HepG2 (cell line): ENCODE measurements around the gene IRS1. TPM values are rescaled to one million over a fixed set of nuclear protein-coding genes. Genes with fewer than 3 reads are reported as not detected.

Experiments used
- HIC2 ChIP-seq: sonication (generic); formaldehyde crosslinking; IDR thresholded peaks from 2 replicates; pipeline ENCODE4 v1.9.0; 2022; ENCODE audit warnings: low read depth, missing genetic modification reagents
- HNF1A ChIP-seq, 2 experiments: sonication (generic) in 1 of 2; formaldehyde crosslinking in 1 of 2; IDR thresholded peaks; 2 replicates each; pipeline versions ENCODE4 v1.4.0 to v1.6.1; 2016 to 2020; ENCODE audit warnings: borderline replicate concordance in 1 of 2, low read depth in 1 of 2, mild to moderate bottlenecking in 1 of 2, missing genetic modification reagents in 1 of 2
- HOMEZ ChIP-seq: IDR thresholded peaks from 2 replicates; pipeline ENCODE4 v1.6.1; 2016; ENCODE audit warnings: low read depth
- HOXA7 ChIP-seq: sonication (generic); formaldehyde crosslinking; IDR thresholded peaks from 2 replicates; pipeline ENCODE4 v1.8.1; 2022; ENCODE audit warnings: mild to moderate bottlenecking, missing genetic modification reagents, moderate library complexity
- MTA1 ChIP-seq: sonication (generic); formaldehyde crosslinking; IDR thresholded peaks from 2 replicates; pipeline ENCODE4 v1.4.0; 2020; ENCODE audit warnings: missing genetic modification reagents, mild to moderate bottlenecking, borderline replicate concordance
- MXD3 ChIP-seq: IDR thresholded peaks from 2 replicates; pipeline ENCODE4 v1.6.1; 2016; ENCODE audit warnings: mild to moderate bottlenecking, missing biosample characterization, missing genetic modification reagents
- NFIB ChIP-seq: sonication (generic); formaldehyde crosslinking; IDR thresholded peaks from 2 replicates; pipeline ENCODE4 v1.9.0; 2021; ENCODE audit warnings: missing genetic modification reagents, mild to moderate bottlenecking, borderline replicate concordance
- SALL1 ChIP-seq: sonication (generic); formaldehyde crosslinking; IDR thresholded peaks from 2 replicates; pipeline ENCODE4 v1.8.0; 2022; ENCODE audit warnings: mild to moderate bottlenecking, missing genetic modification reagents
- SKIL ChIP-seq: sonication (generic); formaldehyde crosslinking; IDR thresholded peaks from 2 replicates; pipeline ENCODE4 v1.8.0; 2022; ENCODE audit warnings: missing genetic modification reagents, mild to moderate bottlenecking, moderate library complexity, borderline replicate concordance
- STAG1 ChIP-seq: sonication (generic); formaldehyde crosslinking; IDR thresholded peaks from 2 replicates; pipeline ENCODE4 v1.4.0; 2020; ENCODE audit warnings: missing genetic modification reagents
- ZBTB20 ChIP-seq: sonication (generic); formaldehyde crosslinking; IDR thresholded peaks from 2 replicates; pipeline ENCODE4 v1.8.1; 2023; ENCODE audit warnings: missing genetic modification reagents, low read depth, mild to moderate bottlenecking, borderline replicate concordance
- ZBTB7A ChIP-seq: sonication (generic); formaldehyde crosslinking; IDR thresholded peaks from 2 replicates; pipeline ENCODE4 v1.8.0; 2022; ENCODE audit warnings: mild to moderate bottlenecking, missing genetic modification reagents
- ZNF33B ChIP-seq: sonication (generic); formaldehyde crosslinking; IDR thresholded peaks from 2 replicates; pipeline ENCODE4 v1.5.1; 2020; ENCODE audit warnings: mild to moderate bottlenecking, missing genetic modification reagents
- ZNF740 ChIP-seq: sonication (generic); formaldehyde crosslinking; IDR thresholded peaks from 2 replicates; pipeline ENCODE4 v1.4.0; 2020; ENCODE audit warnings: missing genetic modification reagents
- ZNF782 ChIP-seq: sonication (generic); formaldehyde crosslinking; IDR thresholded peaks from 2 replicates; pipeline ENCODE4 v1.4.0; 2020; ENCODE audit warnings: missing genetic modification reagents, mild to moderate bottlenecking, borderline replicate concordance
- ZNF839 ChIP-seq: sonication (generic); formaldehyde crosslinking; IDR thresholded peaks from 2 replicates; pipeline ENCODE4 v1.4.0; 2020; ENCODE audit warnings: missing genetic modification reagents, mild to moderate bottlenecking, borderline replicate concordance
- ZNF883 ChIP-seq: sonication (generic); formaldehyde crosslinking; IDR thresholded peaks from 2 replicates; pipeline ENCODE4 v1.5.1; 2020; ENCODE audit warnings: mild to moderate bottlenecking, missing genetic modification reagents; ENCODE audit errors: not compliant biosample characterization
- polyA plus RNA-seq, 8 experiments: library from polyadenylated mRNA; depleted of rRNA in 3 of 8; stranded (reverse) in 7 of 8; unstranded in 1 of 8; fragments of >200 nt; fragmentation: Illumina TruSeq in 4 of 8; extraction: Trizol in 4 of 8; gene quantifications; 2 replicates each; pipeline versions ENCODE4 v1.2.1 to v1.2.3, GENCODE V29; 2011 to 2016; ENCODE audit warnings: low read depth in 4 of 8, missing spikeins in 1 of 8, mixed read lengths in 1 of 8; ENCODE audit not compliant: insufficient read depth in 1 of 8
- total RNA-seq, 5 experiments: library from RNA; depleted of rRNA; stranded (reverse); fragments of >200 nt; fragmentation: Illumina TruSeq; extraction: Trizol; gene quantifications; 2 replicates each; pipeline ENCODE4 v1.2.3, GENCODE V29; 2016; ENCODE audit warnings: low read depth in 1 of 5

The IRS1 gene
- total and polyA plus RNA-seq, 2 of the 13 experiments (the other 11 are each of a cell fraction or from before 2014, with no cell fraction given), result 8.7 to 9.0 TPM

- TF ChIP-seq HNF1A (IDR thresholded peaks at IDR 0.05; ENCODE audit: low read depth) (no peak), HNF1A (CRISPR knock-in tag; IDR thresholded peaks at IDR 0.05; ENCODE audit: borderline replicate concordance) (0 out of 2 replicates have a peak, but pooled peaks have one; percentile 30), ZBTB20 (no peak), HOXA7 (0 out of 2 replicates have a peak, but pooled peaks have one; percentile 21), HOMEZ (CRISPR knock-in tag) (no peak), ZBTB7A (CRISPR knock-in tag) (0 out of 2 replicates have a peak, but pooled peaks have one; percentile 20), SKIL (CRISPR knock-in tag) (0 out of 2 replicates have a peak, but pooled peaks have one; percentile 9), ZNF782 (CRISPR knock-in tag) (0 out of 2 replicates have a peak, but pooled peaks have one; percentile 30), ZNF33B (CRISPR knock-in tag) (no peak), MTA1 (CRISPR knock-in tag) (0 out of 2 replicates have a peak, but pooled peaks have one; percentile 17), ZNF740 (0 out of 2 replicates have a peak, but pooled peaks have one; percentile 51), NFIB (CRISPR knock-in tag) (0 out of 2 replicates have a peak, but pooled peaks have one; percentile 49), ZNF839 (CRISPR knock-in tag) (peak; percentile 20; the same call in 1 of the 2 replicates), MXD3 (CRISPR knock-in tag) (peak; percentile 16; the same call in 1 of the 2 replicates), STAG1 (peak; percentile 67), SALL1 (CRISPR knock-in tag) (0 out of 2 replicates have a peak, but pooled peaks have one; percentile 21), HIC2 (CRISPR knock-in tag) (0 out of 2 replicates have a peak, but pooled peaks have one; percentile 17), ZNF883 (CRISPR knock-in tag) (peak; percentile 31)
These were observed 2.8 kb downstream of the IRS1 start (continued) for GRCh38 chr2:226796840-226797288.
